Mucosa of gallbladder (tissue), 1 donor: ENCODE results near the gene ZNF579. TPM values are rescaled to one million over a fixed set of nuclear protein-coding genes. Genes with fewer than 3 reads are reported as not detected.
"Not testable (repeated sequence)": the region's sequence is repeated elsewhere in the genome, so short reads cannot be mapped to it uniquely, and the experiment has no call there.

Experiments
- DNase-seq: peaks from one replicate; pipeline ENCODE4 v3.0.0-alpha.2; 2020; ENCODE audit warnings: low spot score
- total RNA-seq: library from RNA; stranded (reverse); gene quantifications from one replicate; pipeline ENCODE4 v1.2.1, GENCODE V29; 2021
- donor health status: DM: no; HTN: no; CAD: no.

ZNF579 gene
- total RNA-seq, 1 donor from 2014 or later, result 35.0 TPM

GRCh38 chr19:55539090-55539984, 41.3 kb downstream of the ZNF579 start:
- no peak for DNase-seq

- no peak for DNase-seq
Measured at GRCh38 chr19:55538132-55538531, 42.5 kb downstream of the ZNF579 start.

GRCh38 chr19:55537741-55538111, 42.9 kb downstream of the ZNF579 start:
- DNase-seq, result no peak

GRCh38 chr19:55536951-55537740, 43.5 kb downstream of the ZNF579 start, which contains the start of gene SBK2:
Gene SBK2 (minus strand): TSS chr19:55537133. CDS start chr19:55536294, 839 bp downstream.
- no peak for DNase-seq

GRCh38 chr19:55536366-55536765, 44.3 kb downstream of the ZNF579 start:
- no peak for DNase-seq

- DNase-seq, result no peak
Measured at GRCh38 chr19:55535965-55536350, 44.7 kb downstream of the ZNF579 start.

- DNase-seq, result no peak
Measured at GRCh38 chr19:55535173-55535964, 45.3 kb downstream of the ZNF579 start.

- DNase-seq, result not testable (repeated sequence)
Measured at GRCh38 chr19:55534280-55534679, 46.4 kb downstream of the ZNF579 start.

- DNase-seq, result no peak
Measured at GRCh38 chr19:55530996-55531395, 49.7 kb downstream of the ZNF579 start.

GRCh38 chr19:55529636-55530234, 50.9 kb downstream of the ZNF579 start:
- DNase-seq, result no peak

GRCh38 chr19:55528030-55528803, 52.4 kb downstream of the ZNF579 start:
- no peak for DNase-seq

GRCh38 chr19:55527197-55528029, 53.2 kb downstream of the ZNF579 start:
- DNase-seq, result no peak

Other genes with a start within 250 kb of the ZNF579 start
- 24.9 TPM for gene KMT5C, start 241.0 kb downstream of the ZNF579 start, total RNA-seq
- not detected for gene COX6B2, start 226.1 kb downstream of the ZNF579 start, total RNA-seq
- not detected for gene GARIN5B, start 217.6 kb downstream of the ZNF579 start, total RNA-seq
- gene IL11, start 210.4 kb downstream of the ZNF579 start, total RNA-seq, result 0.69 TPM
- gene TMEM190, start 204.0 kb downstream of the ZNF579 start, total RNA-seq, result not detected
- 39.9 TPM for gene TMEM238, start 196.6 kb downstream of the ZNF579 start, total RNA-seq
- gene RPL28, start 194.9 kb downstream of the ZNF579 start, total RNA-seq, result 1,612 TPM
- gene UBE2S, start 173.1 kb downstream of the ZNF579 start, total RNA-seq, result 26.4 TPM
- gene SHISA7, start 137.5 kb downstream of the ZNF579 start, total RNA-seq, result not detected
- 53.5 TPM for gene ISOC2, start 119.2 kb downstream of the ZNF579 start, total RNA-seq
- not detected for gene C19orf85, start 116.1 kb downstream of the ZNF579 start, total RNA-seq
- gene ZNF628, start 104.2 kb downstream of the ZNF579 start, total RNA-seq, result 10.7 TPM
- gene NAT14, start 95.7 kb downstream of the ZNF579 start, total RNA-seq, result 23.1 TPM
- 49.7 TPM for gene SSC5D, start 92.4 kb downstream of the ZNF579 start, total RNA-seq
- not detected for gene SBK2, start 43.7 kb downstream of the ZNF579 start, total RNA-seq
- gene SBK3, start 35.3 kb downstream of the ZNF579 start, total RNA-seq, result 0.20 TPM
- 22.7 TPM for gene FIZ1, start 18.7 kb upstream of the ZNF579 start, total RNA-seq
- 37.8 TPM for gene ZNF524, start 19.4 kb upstream of the ZNF579 start, total RNA-seq
- 21.6 TPM for gene ZNF865, start 24.8 kb upstream of the ZNF579 start, total RNA-seq
- 13.0 TPM for gene ZNF784, start 43.7 kb upstream of the ZNF579 start, total RNA-seq
- 47.3 TPM for gene ZNF580, start 60.2 kb upstream of the ZNF579 start, total RNA-seq
- gene ZNF581, start 62.8 kb upstream of the ZNF579 start, total RNA-seq, result 22.2 TPM
- 18.4 TPM for gene CCDC106, start 67.4 kb upstream of the ZNF579 start, total RNA-seq
- 202 TPM for gene U2AF2, start 74.2 kb upstream of the ZNF579 start, total RNA-seq
- 172 TPM for gene EPN1, start 94.4 kb upstream of the ZNF579 start, total RNA-seq
- gene NLRP9, start 157.6 kb upstream of the ZNF579 start, total RNA-seq, result not detected
- 1.1 TPM for gene RFPL4A, start 178.2 kb upstream of the ZNF579 start, total RNA-seq
- gene RFPL4AL1, start 188.3 kb upstream of the ZNF579 start, total RNA-seq, result not detected